ENCODE data around the gene CELA1. TPM values are rescaled to one million over a fixed set of nuclear protein-coding genes. Genes with fewer than 3 reads are reported as not detected.

CELA1 gene
- total and polyA plus RNA-seq, 10 of the 15 experiments (the other 5 are each of a cell fraction or from before 2014, with no cell fraction given), result not detected

DNA sequence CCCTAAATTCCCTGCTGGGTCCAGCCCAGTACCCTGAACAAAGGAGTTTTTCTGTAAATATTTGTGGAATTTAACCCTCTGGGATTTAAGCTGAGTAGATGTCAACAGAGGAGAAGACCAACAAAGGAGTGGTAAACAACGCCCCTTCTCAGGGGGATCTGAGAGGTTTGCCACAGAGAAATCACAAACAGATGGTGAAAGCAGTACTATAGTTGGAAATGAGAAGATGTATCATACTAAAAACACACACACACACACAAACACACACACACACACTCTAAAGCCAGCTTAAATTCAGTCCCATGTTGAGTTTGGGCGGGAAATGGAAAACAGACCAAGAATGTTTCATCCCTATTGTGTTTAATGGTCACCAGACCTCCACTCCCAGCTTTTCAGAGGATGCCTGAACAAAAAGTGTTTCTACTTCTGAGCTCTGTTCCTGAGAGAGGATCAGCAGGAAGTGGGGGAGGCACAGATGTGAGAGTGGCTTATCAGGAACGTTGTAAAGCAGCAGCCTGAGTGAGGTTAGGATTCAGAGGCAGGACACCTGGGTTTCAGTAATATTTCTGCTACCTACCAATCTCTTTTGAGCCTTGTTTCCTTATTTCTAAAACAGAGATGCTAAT, 25.7 kb downstream of the CELA1 start:
- H3K79me2 ChIP-seq (ENCODE audit: control insufficient read depth, insufficient read depth, low read length), result peaks cover 31% of the 10 kb centered on the region
- intact Hi-C loops (cut with micrococcal nuclease; ENCODE audit: unreplicated experiment) (loop anchor here (10.0 kb wide), 1 partner anchor 556 kb away; the partner anchor contains the start of gene ATF1), in situ Hi-C loops (cut with MboI) (no loop called here)
- H4K20me1 ChIP-seq (ENCODE audit: control insufficient read depth, insufficient read depth), result no peaks in the 10 kb centered on the region
- peak overlapping the region; percentile 46; the same call in 1 of the 2 replicates for H3K9ac ChIP-seq (ENCODE audit: control insufficient read depth, insufficient read depth, low read length)
- peak overlapping the region; percentile 68 for H3K27ac ChIP-seq (ENCODE audit: control insufficient read depth, insufficient read depth)
- peak overlapping the region; percentile 57; the same call in 1 of the 2 replicates for H3K4me3 ChIP-seq
- WGBS (ENCODE audit: insufficient coverage, insufficient replicate concordance, low lambda C conversion rate, missing lambda C conversion rate), result 22% methylated on average over 3 of the region's 3 CpGs
- CTCF ChIA-PET, result interaction anchor here (0.6 to 4.1 kb wide), 7 partner anchors 12 to 1354 kb away, joined by 3 to 54 read pairs (median 4); partner anchors contain the start of gene SMAGP
- H3K4me2 ChIP-seq (ENCODE audit: control insufficient read depth, insufficient read depth), result peak overlapping the region; percentile 80
- no TSS peak for BruUV-seq (replicated peaks)
- no peak for DNase-seq (ENCODE audit: low read depth, low spot score)
- POLR2A ChIA-PET, result interaction anchor here (0.6 to 1.2 kb wide), 5 partner anchors 10 to 753 kb away, joined by 3 to 7 read pairs (median 6); no protein-coding TSS in a partner anchor
- SMC1A ChIA-PET (ENCODE audit: uncharacterized antibody, unreplicated experiment), result interaction anchor here (1.0 to 7.3 kb wide), 7 partner anchors 12 to 68 kb away, joined by 3 to 58 read pairs (median 6); no protein-coding TSS in a partner anchor
- no peaks in the 10 kb centered on the region for H3K27me3 ChIP-seq (replicated peaks in 1 of 2; ENCODE audit: control insufficient read depth in 2 of 2, insufficient read depth in 2 of 2, low read length in 1 of 2)
- peak overlapping the region; percentile 10; the same call in 1 of the 2 replicates for H2AFZ ChIP-seq (ENCODE audit: control insufficient read depth, low read depth, low read length)
- FAIRE-seq, result peak; percentile 31
- H3K36me3 ChIP-seq (ENCODE audit: control insufficient read depth in 2 of 2, insufficient read depth in 2 of 2, low read length in 1 of 2), result no peaks in the 10 kb centered on the region
- peaks cover 42% of the 10 kb centered on the region for H3K4me1 ChIP-seq (ENCODE audit: control insufficient read depth, insufficient read depth, low read length)
- RAD21 ChIA-PET (ENCODE audit: unreplicated experiment), result interaction anchor here (0.8 to 3.1 kb wide), 4 partner anchors 12 to 556 kb away, joined by 3 to 22 read pairs (median 3); no protein-coding TSS in a partner anchor
- no peak for ATAC-seq
- H3K9me3 ChIP-seq (replicated peaks; ENCODE audit: control insufficient read depth, insufficient read depth, low read length), result no peaks in the 10 kb centered on the region
- TF ChIP-seq EED (IDR thresholded peaks at IDR 0.05; ENCODE audit: low read depth) (0 out of 2 replicates have a peak, but pooled peaks have one; percentile 17), CREB1 (IDR thresholded peaks at IDR 0.05; ENCODE audit: low read depth) (no peak), BHLHE40 (IDR thresholded peaks at IDR 0.05; ENCODE audit: borderline replicate concordance in 1 of 2, low read depth in 2 of 2, low read length in 1 of 2) (no peak), MEF2A (IDR thresholded peaks at IDR 0.05; ENCODE audit: insufficient read depth, low read depth, low read length) (no peak), MTA3 (IDR thresholded peaks at IDR 0.05; ENCODE audit: borderline replicate concordance, low read length) (0 out of 2 replicates have a peak, but pooled peaks have one; percentile 22), KAT2A (conservative IDR thresholded peaks at IDR 0.05; ENCODE audit: control insufficient read depth, low read depth, low read length) (no peak), RFX5 (IDR thresholded peaks at IDR 0.05; ENCODE audit: low read depth, low read length) (no peak), TCF12 (IDR thresholded peaks at IDR 0.05; ENCODE audit: low read depth, low read length) (peak; percentile 28; the same call in 1 of the 2 replicates), IKZF2 (IDR thresholded peaks at IDR 0.05) (peak; percentile 28 to 32; a peak in 3 of 4 replicates), ZBTB40 (IDR thresholded peaks at IDR 0.05; ENCODE audit: borderline replicate concordance) (no peak), WRNIP1 (IDR thresholded peaks at IDR 0.05; ENCODE audit: borderline replicate concordance, low read depth, low read length) (no peak), ETV6 (conservative IDR thresholded peaks at IDR 0.05 in 1 of 2, IDR thresholded peaks at IDR 0.05 in 1 of 2; ENCODE audit: borderline replicate concordance in 1 of 2, low read depth in 1 of 2) (no peak)
- TF ChIP-seq, protein P1, sequence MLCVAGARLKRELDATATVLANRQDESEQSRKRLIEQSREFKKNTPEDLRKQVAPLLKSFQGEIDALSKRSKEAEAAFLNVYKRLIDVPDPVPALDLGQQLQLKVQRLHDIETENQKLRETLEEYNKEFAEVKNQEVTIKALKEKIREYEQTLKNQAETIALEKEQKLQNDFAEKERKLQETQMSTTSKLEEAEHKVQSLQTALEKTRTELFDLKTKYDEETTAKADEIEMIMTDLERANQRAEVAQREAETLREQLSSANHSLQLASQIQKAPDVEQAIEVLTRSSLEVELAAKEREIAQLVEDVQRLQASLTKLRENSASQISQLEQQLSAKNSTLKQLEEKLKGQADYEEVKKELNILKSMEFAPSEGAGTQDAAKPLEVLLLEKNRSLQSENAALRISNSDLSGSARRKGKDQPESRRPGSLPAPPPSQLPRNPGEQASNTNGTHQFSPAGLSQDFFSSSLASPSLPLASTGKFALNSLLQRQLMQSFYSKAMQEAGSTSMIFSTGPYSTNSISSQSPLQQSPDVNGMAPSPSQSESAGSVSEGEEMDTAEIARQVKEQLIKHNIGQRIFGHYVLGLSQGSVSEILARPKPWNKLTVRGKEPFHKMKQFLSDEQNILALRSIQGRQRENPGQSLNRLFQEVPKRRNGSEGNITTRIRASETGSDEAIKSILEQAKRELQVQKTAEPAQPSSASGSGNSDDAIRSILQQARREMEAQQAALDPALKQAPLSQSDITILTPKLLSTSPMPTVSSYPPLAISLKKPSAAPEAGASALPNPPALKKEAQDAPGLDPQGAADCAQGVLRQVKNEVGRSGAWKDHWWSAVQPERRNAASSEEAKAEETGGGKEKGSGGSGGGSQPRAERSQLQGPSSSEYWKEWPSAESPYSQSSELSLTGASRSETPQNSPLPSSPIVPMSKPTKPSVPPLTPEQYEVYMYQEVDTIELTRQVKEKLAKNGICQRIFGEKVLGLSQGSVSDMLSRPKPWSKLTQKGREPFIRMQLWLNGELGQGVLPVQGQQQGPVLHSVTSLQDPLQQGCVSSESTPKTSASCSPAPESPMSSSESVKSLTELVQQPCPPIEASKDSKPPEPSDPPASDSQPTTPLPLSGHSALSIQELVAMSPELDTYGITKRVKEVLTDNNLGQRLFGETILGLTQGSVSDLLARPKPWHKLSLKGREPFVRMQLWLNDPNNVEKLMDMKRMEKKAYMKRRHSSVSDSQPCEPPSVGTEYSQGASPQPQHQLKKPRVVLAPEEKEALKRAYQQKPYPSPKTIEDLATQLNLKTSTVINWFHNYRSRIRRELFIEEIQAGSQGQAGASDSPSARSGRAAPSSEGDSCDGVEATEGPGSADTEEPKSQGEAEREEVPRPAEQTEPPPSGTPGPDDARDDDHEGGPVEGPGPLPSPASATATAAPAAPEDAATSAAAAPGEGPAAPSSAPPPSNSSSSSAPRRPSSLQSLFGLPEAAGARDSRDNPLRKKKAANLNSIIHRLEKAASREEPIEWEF (IDR thresholded peaks at IDR 0.05; ENCODE audit: insufficient replicate concordance, low read depth, low read length), result no peak
